GM12892 (cell line): ENCODE data around the gene ETV1.

ENCODE experiments used
- DNase-seq: peaks from one replicate; pipeline ENCODE4 v3.0.0; 2011; ENCODE audit not compliant: insufficient read length
- FAIRE-seq: peaks from 2 replicates; lab custom pipeline; 2011; peaks lifted over from hg19 to GRCh38; lab: Jason Lieb, UNC
- POLR2A ChIP-seq: IDR thresholded peaks from 2 replicates; pipeline ENCODE4 v1.6.1; 2011; ENCODE audit warnings: low read depth, low read length, control low read depth
- POLR2AphosphoS5 ChIP-seq: IDR thresholded peaks from 2 replicates; pipeline ENCODE4 v1.6.1; 2011; ENCODE audit warnings: low read depth, low read length, control low read depth
- TAF1 ChIP-seq: IDR thresholded peaks from 2 replicates; pipeline ENCODE4 v1.6.1; 2011; ENCODE audit warnings: low read depth, mild to moderate bottlenecking, control low read depth, low read length, borderline replicate concordance

The ETV1 gene

DNA sequence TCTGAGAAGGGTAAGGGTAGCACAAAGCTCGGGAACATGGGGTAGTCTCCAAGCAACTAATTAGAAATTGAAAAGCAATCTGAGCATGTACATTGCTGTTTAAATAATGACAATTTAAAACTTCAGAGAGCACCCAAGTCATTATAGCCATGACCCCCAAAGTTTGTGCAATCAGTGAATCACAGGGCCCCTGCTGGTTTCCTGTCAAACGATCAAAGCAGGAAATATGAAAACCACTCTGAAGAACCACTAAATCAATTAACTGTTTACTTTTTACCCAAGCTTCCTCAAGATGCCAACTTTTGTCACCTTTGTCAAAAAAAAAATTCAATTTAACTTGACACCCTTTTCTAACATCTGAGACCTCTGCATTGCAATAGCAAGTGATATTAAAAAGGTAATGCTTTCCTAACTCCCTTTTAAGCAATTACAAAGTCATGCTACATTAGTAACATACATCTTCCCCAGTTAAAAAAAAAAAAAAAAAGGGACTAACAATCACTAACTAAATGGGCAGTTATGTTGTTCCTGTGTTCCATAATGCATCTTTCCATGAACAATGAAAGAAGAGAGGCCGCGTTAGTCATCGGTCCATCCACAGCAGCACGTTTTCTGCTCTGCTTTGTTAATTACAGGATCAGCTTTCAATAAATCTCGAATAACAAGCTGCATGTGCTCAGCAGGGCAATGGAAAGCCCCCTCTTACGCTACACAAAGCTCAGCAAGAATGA is 80.6 kb downstream of the ETV1 start:
- no peak for TF ChIP-seq POLR2A
- TF ChIP-seq TAF1: no peak
- no peak for TF ChIP-seq POLR2AphosphoS5
- DNase-seq (no peak), FAIRE-seq (no peak)

DNA sequence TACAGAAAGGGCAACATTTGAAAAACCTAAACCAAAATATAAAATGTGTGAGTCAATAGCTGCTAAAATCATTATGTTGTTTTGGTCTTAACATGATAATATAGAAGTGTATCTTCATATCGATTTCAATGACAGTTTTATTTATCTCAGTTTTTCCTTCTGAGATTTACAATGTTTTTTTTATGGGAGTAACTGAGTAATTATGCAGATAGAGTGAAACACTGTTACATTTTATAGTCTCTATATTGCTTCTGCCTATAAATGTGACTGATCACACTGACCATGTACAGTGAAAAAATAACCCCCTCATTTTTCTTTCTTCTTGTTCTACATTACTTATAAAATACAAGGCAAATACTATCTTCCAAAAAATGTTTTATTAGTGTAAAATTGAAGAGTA is 81.6 kb downstream of the ETV1 start:
- no peak for DNase-seq
- TF ChIP-seq POLR2A (no peak), POLR2AphosphoS5 (no peak), TAF1 (no peak)
- FAIRE-seq: no peak

DNA sequence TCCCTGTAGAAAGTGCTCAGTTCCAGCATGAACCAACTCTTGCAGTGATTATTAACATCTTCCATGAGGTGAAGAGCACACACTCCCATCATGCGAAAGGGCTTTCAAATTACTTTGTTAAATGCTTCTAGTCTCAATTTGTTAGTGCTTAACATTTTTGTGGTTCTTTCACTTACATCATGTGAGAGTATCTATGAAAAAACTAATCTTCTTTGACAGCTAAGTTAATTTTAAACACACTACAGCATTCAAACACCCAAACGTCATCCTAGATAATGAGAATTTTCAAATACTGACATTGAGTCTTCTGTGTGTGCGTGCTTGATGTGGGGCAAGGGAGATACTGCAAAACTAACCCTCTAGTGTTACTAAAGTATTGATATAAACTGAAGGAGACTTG is 84.8 kb downstream of the ETV1 start:
- DNase-seq (no peak), FAIRE-seq (no peak)
- TF ChIP-seq POLR2AphosphoS5 (no peak), TAF1 (no peak), POLR2A (no peak)

DNA sequence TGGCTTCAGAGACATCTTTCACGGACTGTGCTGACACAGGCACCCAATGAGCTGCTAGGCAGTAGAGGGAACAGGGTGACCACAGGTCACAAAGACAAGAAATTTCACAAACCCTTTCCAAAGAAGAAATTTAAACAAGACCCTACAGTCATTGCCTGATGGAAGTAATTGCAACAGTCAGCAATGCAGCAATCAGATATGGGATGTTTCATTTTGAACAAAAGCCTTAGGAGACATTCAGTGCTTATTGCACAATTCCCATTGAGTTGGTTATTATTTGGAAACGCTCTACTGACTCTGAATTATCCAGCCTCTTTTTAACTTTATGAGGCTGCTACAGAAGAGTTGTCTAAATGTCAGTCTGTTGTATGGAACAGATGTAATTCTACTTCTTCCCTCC is 85.5 kb downstream of the ETV1 start:
- TF ChIP-seq TAF1: no peak
- TF ChIP-seq POLR2AphosphoS5: no peak
- TF ChIP-seq POLR2A: no peak
- no peak for DNase-seq
- no peak for FAIRE-seq

DNA sequence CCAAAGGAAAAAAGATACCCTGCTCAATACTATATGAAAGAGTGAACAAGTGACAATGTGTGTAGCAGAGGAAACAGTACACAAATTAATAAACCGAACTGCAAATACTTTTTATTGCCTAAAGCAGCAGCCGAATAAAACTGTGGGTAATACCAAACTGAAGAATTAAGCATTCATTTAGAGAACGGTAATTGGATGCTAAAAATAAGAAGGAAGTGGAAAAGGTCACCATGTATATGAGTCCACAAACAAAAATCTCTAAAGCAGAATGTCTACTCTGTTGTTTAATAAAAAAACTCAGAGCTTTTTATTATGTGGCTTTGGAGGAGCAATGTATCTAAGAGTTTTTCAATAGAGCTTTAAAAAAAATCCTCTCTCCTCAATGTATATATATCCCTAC is 87.9 kb downstream of the ETV1 start:
- DNase-seq (no peak), FAIRE-seq (no peak)
- TF ChIP-seq POLR2A (no peak), TAF1 (no peak), POLR2AphosphoS5 (no peak)

DNA sequence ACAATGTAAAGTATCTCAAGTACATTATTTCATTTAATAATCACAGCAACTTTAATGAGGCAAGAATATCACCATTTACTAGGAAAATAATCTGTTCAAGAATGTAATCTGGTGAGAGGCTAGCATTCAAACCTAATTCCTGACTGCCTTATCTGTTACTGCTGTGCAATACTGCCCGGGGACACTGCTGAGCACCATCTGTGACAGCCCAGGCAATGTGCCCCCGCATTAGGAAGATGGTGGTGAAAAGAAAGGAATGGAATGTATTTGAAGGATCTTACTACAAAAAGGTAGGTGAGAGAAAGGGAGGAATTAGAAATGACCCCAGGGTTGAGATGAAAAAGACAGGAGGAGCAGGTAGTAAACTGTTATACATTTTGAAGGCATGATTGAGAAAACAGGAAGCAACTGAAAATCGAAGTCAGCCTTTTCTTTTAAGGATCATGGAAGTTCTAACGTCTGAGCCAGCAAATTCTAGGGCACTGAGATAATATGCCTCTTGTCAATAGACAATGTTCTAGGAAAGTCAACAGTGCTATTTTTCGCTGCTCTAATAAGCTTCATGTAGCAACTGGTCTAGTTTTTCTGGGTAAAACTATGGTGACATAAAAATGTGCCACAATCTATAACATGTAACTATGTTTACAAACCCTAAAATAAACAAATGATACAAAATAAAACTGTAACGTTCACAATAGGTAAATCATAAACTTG is 90.4 kb downstream of the ETV1 start:
- no peak for FAIRE-seq
- no peak for DNase-seq
- TF ChIP-seq POLR2AphosphoS5 (no peak), POLR2A (no peak), TAF1 (no peak)

DNA sequence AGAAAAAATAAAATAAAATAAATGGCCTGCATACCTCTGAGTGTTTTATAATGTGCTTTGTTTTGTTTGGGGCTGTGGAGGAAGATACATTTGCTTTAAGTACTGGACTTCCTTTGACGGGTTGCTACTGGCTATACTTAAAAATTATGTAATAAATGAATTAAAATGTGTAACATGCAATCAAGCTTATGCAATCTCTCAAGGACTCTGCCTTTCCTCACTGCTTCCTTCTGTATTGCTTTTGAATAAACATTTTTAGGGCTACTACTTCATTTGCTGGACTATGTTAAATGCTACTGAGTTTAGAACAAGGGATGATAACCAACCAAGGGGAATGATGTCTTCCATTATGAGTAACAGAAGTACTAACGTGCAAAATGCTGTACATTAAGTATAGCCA is 91.6 kb downstream of the ETV1 start:
- no peak for FAIRE-seq
- no peak for DNase-seq
- TF ChIP-seq POLR2AphosphoS5 (no peak), POLR2A (no peak), TAF1 (no peak)

DNA sequence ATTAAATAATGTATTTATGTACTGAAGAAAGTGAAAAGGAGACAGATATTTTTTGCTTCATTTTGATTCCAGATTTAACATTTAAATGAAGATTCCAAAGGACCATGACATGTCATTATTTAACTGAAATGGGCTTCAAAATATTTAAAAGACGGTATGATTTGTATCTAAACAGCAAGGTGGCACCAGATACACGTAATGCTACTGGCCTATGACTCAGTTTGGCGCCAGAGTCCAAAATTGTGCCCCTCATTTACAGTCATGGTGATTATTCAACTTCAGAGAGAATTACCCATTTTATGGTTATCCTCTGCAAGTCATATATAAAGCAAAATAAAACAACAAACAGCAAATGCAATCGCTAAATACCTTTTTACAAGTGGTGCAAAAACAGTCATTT is 94.5 kb downstream of the ETV1 start:
- FAIRE-seq (no peak), DNase-seq (no peak)
- no peak for TF ChIP-seq TAF1
- TF ChIP-seq POLR2A: no peak
- TF ChIP-seq POLR2AphosphoS5: no peak

DNA sequence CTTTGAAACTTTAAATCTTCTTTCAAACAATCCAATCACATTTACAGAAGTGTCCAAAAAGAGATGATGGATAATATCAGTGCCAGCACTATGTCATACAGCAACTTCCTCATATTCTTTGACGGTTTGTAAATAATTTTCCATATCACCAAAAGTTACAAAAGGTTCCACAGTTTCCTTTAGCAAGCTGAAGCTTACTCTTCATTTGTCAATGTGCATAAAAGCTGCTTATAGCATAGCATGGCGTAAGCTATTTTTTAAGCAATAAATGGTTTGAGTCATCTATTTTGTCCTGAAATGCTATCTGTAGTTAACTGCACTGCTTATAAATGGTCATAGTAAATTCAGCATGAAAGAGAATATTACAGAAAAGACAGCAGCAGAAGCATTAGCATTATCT is 95.1 kb downstream of the ETV1 start:
- no peak for FAIRE-seq
- DNase-seq: no peak
- TF ChIP-seq TAF1 (no peak), POLR2A (no peak), POLR2AphosphoS5 (no peak)

DNA sequence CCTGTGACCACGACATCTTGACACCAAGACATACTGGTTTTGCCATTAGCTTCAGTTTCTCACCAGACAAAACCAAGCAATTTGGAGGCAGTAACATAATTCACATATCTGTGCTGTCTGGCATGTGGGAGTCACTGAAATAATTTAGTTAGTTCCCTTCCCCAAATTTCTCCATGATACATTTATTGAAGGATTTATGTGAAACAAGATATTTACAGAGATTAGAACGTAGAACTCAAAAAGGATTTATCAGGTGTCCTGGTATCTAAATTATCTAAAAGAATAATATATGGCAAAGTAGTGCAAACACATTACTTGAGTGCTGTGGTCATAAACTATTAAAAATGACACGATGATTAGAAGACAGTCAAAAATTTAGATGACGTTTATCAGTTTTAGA is 98.7 kb downstream of the ETV1 start:
- TF ChIP-seq POLR2A (no peak), TAF1 (no peak), POLR2AphosphoS5 (no peak)
- DNase-seq (no peak), FAIRE-seq (no peak)

DNA sequence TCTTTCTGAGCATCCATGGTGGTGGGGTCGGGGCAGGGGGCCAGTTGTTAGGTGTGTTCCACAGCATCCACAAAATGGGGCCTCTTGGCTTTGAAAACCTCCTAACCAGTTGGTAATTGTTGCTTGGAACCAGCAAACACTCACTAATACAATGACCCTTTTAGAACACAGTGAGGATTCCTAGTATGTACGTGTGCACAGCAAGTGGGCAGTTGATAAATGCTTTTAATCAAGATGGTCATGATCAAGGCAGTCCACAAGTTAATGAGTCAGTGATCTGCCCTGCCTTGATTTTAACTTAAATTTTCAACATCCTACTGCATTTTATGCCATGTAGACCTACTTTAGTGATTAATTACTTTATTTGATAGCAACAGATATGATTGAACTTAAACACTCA is 103.1 kb downstream of the ETV1 start:
- FAIRE-seq (no peak), DNase-seq (no peak)
- TF ChIP-seq POLR2A: no peak
- TF ChIP-seq POLR2AphosphoS5: no peak
- TF ChIP-seq TAF1: no peak

DNA sequence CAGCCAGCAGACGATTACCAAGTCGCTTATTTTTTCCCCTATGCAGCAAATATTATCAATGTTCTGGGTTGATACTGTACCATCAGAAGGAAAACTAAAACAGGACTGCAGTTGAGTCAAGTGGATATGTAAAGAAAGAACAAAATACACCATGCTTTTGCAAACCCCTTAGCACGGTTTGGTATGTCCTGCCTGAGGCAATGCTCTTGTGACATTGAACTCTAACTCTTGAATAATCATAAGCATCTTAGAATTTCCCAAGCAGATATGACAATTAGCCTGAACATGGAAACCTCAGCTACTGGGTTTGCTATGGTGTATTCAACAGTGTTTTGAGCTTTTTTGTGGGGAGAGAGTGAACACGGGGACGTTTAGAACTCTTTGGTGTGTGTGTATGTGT is 107.4 kb downstream of the ETV1 start:
- FAIRE-seq (no peak), DNase-seq (no peak)
- TF ChIP-seq TAF1 (no peak), POLR2AphosphoS5 (no peak), POLR2A (no peak)
